ENCODE measurements around the gene ITPKC.

ITPKC gene

DNA sequence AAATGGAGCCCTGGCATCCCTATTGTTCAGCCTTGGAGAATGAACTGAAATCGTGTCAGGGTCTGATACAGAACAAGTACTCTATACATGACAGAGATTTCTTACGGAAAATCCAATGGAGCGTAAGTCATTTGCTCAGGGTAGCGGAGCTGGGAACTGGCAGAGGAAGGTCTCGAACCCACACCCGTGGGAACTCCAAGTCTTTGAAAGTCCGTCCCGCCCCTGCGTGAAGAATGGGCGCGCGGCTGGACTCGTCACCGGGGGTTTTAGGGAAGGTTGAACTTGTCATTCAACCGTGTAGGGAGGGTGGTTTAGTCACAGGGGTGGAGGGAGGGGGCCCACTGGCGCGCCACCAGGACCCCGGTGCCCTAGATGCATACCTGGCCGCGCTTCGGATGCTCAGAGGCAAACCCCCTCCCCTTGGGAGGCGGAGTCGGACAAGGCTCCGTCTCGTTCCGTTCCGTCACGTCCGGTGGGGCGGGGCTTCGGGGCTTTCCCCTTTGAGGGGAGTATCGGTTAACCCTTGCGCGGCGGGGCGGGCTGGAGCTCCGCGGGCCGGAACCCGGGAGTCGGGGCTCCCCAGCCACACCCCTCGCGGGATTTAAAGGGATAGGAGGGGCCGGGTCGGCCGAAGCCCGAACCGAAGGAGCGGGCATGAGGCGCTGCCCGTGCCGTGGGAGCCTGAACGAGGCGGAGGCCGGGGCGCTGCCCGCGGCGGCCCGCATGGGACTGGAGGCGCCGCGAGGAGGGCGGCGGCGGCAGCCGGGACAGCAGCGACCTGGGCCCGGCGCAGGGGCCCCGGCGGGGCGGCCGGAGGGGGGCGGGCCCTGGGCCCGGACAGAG is at the start of gene ITPKC, which contains the start of gene COQ8B:
Gene ITPKC (plus strand): TSS at position 631 of the 843 bp plus-strand sequence. CDS start 24 bp downstream, at position 655.
Gene COQ8B (minus strand): TSS at position 405 of the 843 bp plus-strand sequence. CDS start 2,254 bp downstream, outside the sequence.
- peak within 1 kb of the TSS; percentile 99 for H3K4me3 ChIP-seq (ENCODE audit: low read length)
- peak; percentile 99 for DNase-seq (ENCODE audit: low read depth)
- TF ChIP-seq CTCF (IDR thresholded peaks at IDR 0.05; ENCODE audit: insufficient read depth, low read depth, low read length, missing control alignments): no peak

DNA sequence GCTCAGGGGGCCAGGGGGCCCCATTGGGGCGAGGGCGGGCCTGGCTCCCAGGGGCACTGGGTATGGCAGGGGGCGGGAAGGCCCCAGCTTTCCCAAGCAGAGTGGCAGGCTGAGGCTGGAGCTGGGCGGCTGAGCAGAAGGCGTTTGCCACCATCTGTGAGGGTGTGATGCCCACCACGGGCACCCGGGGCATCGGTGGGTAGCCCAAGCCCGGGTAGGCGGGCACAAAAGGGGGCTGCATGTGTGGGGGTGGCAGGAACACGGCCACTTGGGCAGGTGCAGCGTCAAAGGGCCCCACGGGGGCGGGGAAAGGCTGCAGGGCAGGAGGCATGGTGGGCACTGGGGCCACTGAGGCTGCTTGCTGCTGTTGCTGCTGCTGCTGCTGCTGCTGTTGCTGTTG is 49.3 kb upstream of the ITPKC start:
- H3K4me3 ChIP-seq (ENCODE audit: low read length): no peak overlapping the region
- DNase-seq (ENCODE audit: low read depth): no peak
- no peak for TF ChIP-seq CTCF (IDR thresholded peaks at IDR 0.05; ENCODE audit: insufficient read depth, low read depth, low read length, missing control alignments)

DNA sequence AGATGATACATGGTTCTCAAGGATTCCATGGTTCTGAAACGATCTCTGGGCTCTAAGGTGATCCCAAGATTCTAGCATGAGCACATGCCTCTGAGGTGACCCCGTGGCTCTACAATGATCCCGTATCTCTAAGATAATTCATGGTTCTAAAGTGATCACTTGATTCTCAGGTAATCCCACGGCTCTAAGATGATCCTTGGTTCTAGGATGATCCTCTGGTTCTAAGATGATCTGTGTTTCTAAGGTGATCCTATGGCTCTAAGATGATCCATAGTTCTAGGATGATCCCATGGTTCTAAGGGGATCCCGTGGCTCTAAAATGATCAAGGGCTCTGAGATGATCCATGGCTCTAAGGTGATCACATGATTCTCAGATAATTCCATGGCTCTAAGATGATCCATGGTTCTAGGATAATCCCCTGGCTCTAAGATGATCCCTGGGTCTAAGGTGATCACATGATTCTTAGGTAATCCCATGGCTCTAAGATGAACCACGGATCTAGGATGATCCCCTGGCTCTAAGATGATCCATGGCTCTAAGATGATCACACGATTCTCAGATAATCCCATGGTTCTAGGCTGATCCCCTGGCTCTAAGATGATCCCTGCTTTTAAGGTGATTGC is 47.8 kb upstream of the ITPKC start:
- H3K4me3 ChIP-seq (ENCODE audit: low read length): no peak overlapping the region
- no peak for TF ChIP-seq CTCF (IDR thresholded peaks at IDR 0.05; ENCODE audit: insufficient read depth, low read depth, low read length, missing control alignments)
- DNase-seq (ENCODE audit: low read depth): no peak

GRCh38 chr19:40671404-40671803 is 45.5 kb upstream of the ITPKC start:
- no peak overlapping the region for H3K4me3 ChIP-seq (ENCODE audit: low read length)
- no peak for TF ChIP-seq CTCF (IDR thresholded peaks at IDR 0.05; ENCODE audit: insufficient read depth, low read depth, low read length, missing control alignments)
- DNase-seq (ENCODE audit: low read depth): no peak

DNA sequence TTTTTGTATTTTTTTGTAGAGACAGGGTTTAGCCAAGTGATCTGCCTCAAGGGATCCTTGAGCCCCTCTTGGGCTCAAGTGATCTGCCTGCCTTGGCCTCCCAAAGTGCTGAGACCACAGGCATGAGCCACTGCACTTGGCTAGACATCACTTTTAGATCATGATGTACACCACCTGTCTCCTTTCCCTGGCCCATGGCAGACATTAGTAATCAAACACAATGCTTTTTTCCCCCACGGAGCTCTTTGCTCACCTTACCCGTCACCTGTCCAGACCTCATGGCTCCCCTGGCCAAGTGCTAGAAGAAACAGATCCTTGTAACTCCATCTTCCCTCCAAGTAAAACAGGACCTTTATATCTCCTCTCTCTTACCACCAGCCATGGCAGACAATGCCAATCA is 44.9 kb upstream of the ITPKC start:
- no peak overlapping the region for H3K4me3 ChIP-seq (ENCODE audit: low read length)
- TF ChIP-seq CTCF (IDR thresholded peaks at IDR 0.05; ENCODE audit: insufficient read depth, low read depth, low read length, missing control alignments): no peak
- no peak for DNase-seq (ENCODE audit: low read depth)

- DNase-seq (ENCODE audit: low read depth): no peak
- no peak for TF ChIP-seq CTCF (IDR thresholded peaks at IDR 0.05; ENCODE audit: insufficient read depth, low read depth, low read length, missing control alignments)
- H3K4me3 ChIP-seq (ENCODE audit: low read length): no peak overlapping the region
Measured at GRCh38 chr19:40672573-40673299, 44.2 kb upstream of the ITPKC start.

All from epithelial cell of esophagus (primary cell).